BJ (cell line): ENCODE data around the gene BCAS3. TPM values are rescaled to one million over a fixed set of nuclear protein-coding genes. Genes with fewer than 3 reads are reported as not detected.

Source experiments
- CTCF ChIA-PET: fragments of 350-600 bp; formaldehyde crosslinking; extraction: SDS; loops from one replicate; lab custom pipeline; 2021; ENCODE audit warnings: antibody characterized with exemption, inconsistent platforms; lab: Yijun Ruan, JAX
- POLR2A ChIA-PET: fragments of 300-600 bp; sonication (Branson Sonifier 250); formaldehyde crosslinking; extraction: SDS; loops from one replicate; lab custom pipeline; 2021; ENCODE audit warnings: antibody characterized with exemption; lab: Charles Lee
- DNase-seq: peaks from one replicate; pipeline ENCODE4 v3.0.0-alpha.2; 2011; ENCODE audit warnings: low read depth
- H3K27me3 ChIP-seq: 2 replicates; pipeline ENCODE4 v1.6.0; 2011; ENCODE audit warnings: low read length; ENCODE audit not compliant: control insufficient read depth, insufficient read depth
- H3K36me3 ChIP-seq: 2 replicates; pipeline ENCODE4 v1.5.1; 2011; ENCODE audit warnings: low read length; ENCODE audit not compliant: control insufficient read depth, insufficient read depth
- H3K4me3 ChIP-seq: 2 replicates; pipeline ENCODE4 v1.5.1; 2011; ENCODE audit warnings: low read depth, mild to moderate bottlenecking, control low read depth, low read length
- CTCF ChIP-seq: IDR thresholded peaks from 2 replicates; pipeline ENCODE4 v1.5.1; 2011; ENCODE audit warnings: low read depth, mild to moderate bottlenecking, control low read depth, inconsistent platforms, low read length, moderate library complexity; ENCODE audit not compliant: insufficient read depth
- polyA plus RNA-seq: library from polyadenylated mRNA; depleted of rRNA; stranded (reverse); fragments of >200 nt; gene quantifications from 2 replicates; pipeline ENCODE4 v1.2.3, GENCODE V29; 2011

Gene BCAS3
- polyA plus RNA-seq, 1 experiment: 19.5 TPM

- H3K36me3 ChIP-seq: no peaks in the 10 kb centered on the region
- CTCF ChIA-PET: no interaction called here
- no peaks in the 10 kb centered on the region for H3K27me3 ChIP-seq
- POLR2A ChIA-PET: no interaction called here
- TF ChIP-seq CTCF: no peak
- DNase-seq: no peak
- no peak overlapping the region for H3K4me3 ChIP-seq
Observed at GRCh38 chr17:60851181-60851580, 173.5 kb downstream of the BCAS3 start.

GRCh38 chr17:60857556-60858080 lies 180.0 kb downstream of the BCAS3 start:
- Histone ChIP-seq H3K4me3 (no peak overlapping the region), H3K27me3 (no peaks in the 10 kb centered on the region), H3K36me3 (no peaks in the 10 kb centered on the region)
- no peak for TF ChIP-seq CTCF
- DNase-seq: no peak
- ChIA-PET POLR2A (no interaction called here), CTCF (no interaction called here)

- TF ChIP-seq CTCF: no peak
- Histone ChIP-seq H3K27me3 (no peaks in the 10 kb centered on the region), H3K4me3 (no peak overlapping the region), H3K36me3 (no peaks in the 10 kb centered on the region)
- DNase-seq: no peak
- ChIA-PET CTCF (no interaction called here), POLR2A (no interaction called here)
Observed at GRCh38 chr17:60862482-60862881, 184.8 kb downstream of the BCAS3 start.

- Histone ChIP-seq H3K27me3 (no peaks in the 10 kb centered on the region), H3K36me3 (no peaks in the 10 kb centered on the region), H3K4me3 (no peak overlapping the region)
- ChIA-PET CTCF (interaction anchor here (2.1 kb wide), 1 partner anchor 143 kb away, joined by 5 read pairs; no protein-coding TSS in a partner anchor), POLR2A (no interaction called here)
- peak; percentile 3 for DNase-seq
- no peak for TF ChIP-seq CTCF
Observed at GRCh38 chr17:60863892-60864707, 186.4 kb downstream of the BCAS3 start.

GRCh38 chr17:60864708-60865005 lies 187.0 kb downstream of the BCAS3 start:
- CTCF ChIA-PET: interaction anchor here (2.1 kb wide), 1 partner anchor 144 kb away, joined by 5 read pairs; no protein-coding TSS in a partner anchor
- H3K36me3 ChIP-seq: no peaks in the 10 kb centered on the region
- POLR2A ChIA-PET: no interaction called here
- H3K4me3 ChIP-seq: no peak overlapping the region
- TF ChIP-seq CTCF: no peak
- H3K27me3 ChIP-seq: no peaks in the 10 kb centered on the region
- DNase-seq: no peak
